ENCODE data around the gene RGL1. TPM values are rescaled to one million over a fixed set of nuclear protein-coding genes. Genes with fewer than 3 reads are reported as not detected.

The RGL1 gene
- total RNA-seq, 1 donor from 2014 or later: 17.0 TPM

GRCh38 chr1:183932412-183932811 is 127.5 kb downstream of the RGL1 start:
- Mint-ChIP-seq H3K9me3 (no peaks in the 10 kb centered on the region), H3K4me1 (ENCODE audit: unreplicated experiment) (peaks cover 33% of the 10 kb centered on the region), H3K36me3 (no peaks in the 10 kb centered on the region), H3K27ac (no peak overlapping the region), H3K27me3 (no peaks in the 10 kb centered on the region), H3K4me3 (no peak overlapping the region)
- TF ChIP-seq CTCF (conservative IDR thresholded peaks at IDR 0.05): no peak
- DNase-seq (ENCODE audit: extremely low spot score, unreplicated experiment): no peak

GRCh38 chr1:183933528-183934179 is 128.7 kb downstream of the RGL1 start:
- TF ChIP-seq CTCF (conservative IDR thresholded peaks at IDR 0.05): no peak
- no peaks in the 10 kb centered on the region for H3K9me3 Mint-ChIP-seq

GRCh38 chr1:183934314-183934713 is 129.4 kb downstream of the RGL1 start:
- no peak for TF ChIP-seq CTCF (conservative IDR thresholded peaks at IDR 0.05)
- Mint-ChIP-seq H3K36me3 (no peaks in the 10 kb centered on the region), H3K27me3 (no peaks in the 10 kb centered on the region), H3K27ac (no peak overlapping the region), H3K4me1 (ENCODE audit: unreplicated experiment) (peaks cover 33% of the 10 kb centered on the region), H3K4me3 (no peak overlapping the region), H3K9me3 (no peaks in the 10 kb centered on the region)
- DNase-seq (ENCODE audit: extremely low spot score, unreplicated experiment): no peak

More at GRCh38 chr1:183933528-183934179, 128.7 kb downstream of the RGL1 start:
- Mint-ChIP-seq H3K36me3 (no peaks in the 10 kb centered on the region), H3K27me3 (no peaks in the 10 kb centered on the region), H3K4me1 (ENCODE audit: unreplicated experiment) (peaks cover 33% of the 10 kb centered on the region), H3K27ac (no peak overlapping the region), H3K4me3 (no peak overlapping the region)
- DNase-seq (ENCODE audit: extremely low spot score, unreplicated experiment): no peak

GRCh38 chr1:183936009-183936408 is 131.1 kb downstream of the RGL1 start:
- Mint-ChIP-seq H3K27me3 (peaks cover 2% of the 10 kb centered on the region), H3K4me1 (ENCODE audit: unreplicated experiment) (peaks cover 33% of the 10 kb centered on the region), H3K9me3 (no peaks in the 10 kb centered on the region), H3K36me3 (no peaks in the 10 kb centered on the region), H3K27ac (no peak overlapping the region), H3K4me3 (no peak overlapping the region)
- TF ChIP-seq CTCF (conservative IDR thresholded peaks at IDR 0.05): no peak
- no peak for DNase-seq (ENCODE audit: extremely low spot score, unreplicated experiment)

- H3K9me3 Mint-ChIP-seq: no peaks in the 10 kb centered on the region
- peaks cover 26% of the 10 kb centered on the region for H3K4me1 Mint-ChIP-seq (ENCODE audit: unreplicated experiment)
- no peak for TF ChIP-seq CTCF (conservative IDR thresholded peaks at IDR 0.05)
- DNase-seq (ENCODE audit: extremely low spot score, unreplicated experiment): no peak
- H3K36me3 Mint-ChIP-seq: no peaks in the 10 kb centered on the region
- H3K27me3 Mint-ChIP-seq: peaks cover 2% of the 10 kb centered on the region
- no peak overlapping the region for H3K27ac Mint-ChIP-seq
- no peak overlapping the region for H3K4me3 Mint-ChIP-seq
Measured at GRCh38 chr1:183936791-183937190, 131.9 kb downstream of the RGL1 start.
